Kidney (tissue), 14 donors: ENCODE results near the gene IL21R. TPM values are rescaled to one million over a fixed set of nuclear protein-coding genes. Genes with fewer than 3 reads are reported as not detected.
"Not testable (repeated sequence)": the region's sequence is repeated elsewhere in the genome, so short reads cannot be mapped to it uniquely, and the experiment has no call there.

Experiments used
- DNase-seq, 5 donors: peaks; one replicate each; pipeline ENCODE4 v3.0.0-alpha.2; 2013 to 2020
- FAIRE-seq: peaks from 2 replicates; lab custom pipeline; 2012; peaks lifted over from hg19 to GRCh38; lab: Jason Lieb, UNC
- H3K27ac ChIP-seq, 2 donors: one replicate each; pipeline ENCODE4 v1.7.0; 2013; ENCODE audit warnings: low read depth in 2 of 2, low read length in 2 of 2, inconsistent platforms in 1 of 2
- H3K27me3 ChIP-seq: one replicate; pipeline ENCODE4 v1.7.1; 2013; ENCODE audit warnings: low read length, inconsistent platforms; ENCODE audit not compliant: control insufficient read depth, insufficient read depth
- H3K36me3 ChIP-seq, 3 donors: one replicate each; pipeline versions ENCODE4 v1.7.0 to v1.7.1; 2013; ENCODE audit warnings: low read length in 3 of 3, control low read depth in 1 of 3, inconsistent platforms in 1 of 3; ENCODE audit not compliant: insufficient read depth in 3 of 3, control insufficient read depth in 2 of 3
- H3K4me1 ChIP-seq, 3 donors: one replicate each; pipeline versions ENCODE4 v1.7.0 to v1.7.1; 2013; ENCODE audit warnings: low read length in 3 of 3, inconsistent platforms in 1 of 3, low read depth in 1 of 3; ENCODE audit not compliant: control insufficient read depth in 2 of 3, insufficient read depth in 2 of 3
- H3K4me3 ChIP-seq, 3 donors: one replicate each; pipeline versions ENCODE4 v1.7.0 to v1.8.1; 2013; ENCODE audit warnings: low read length in 3 of 3, control low read depth in 1 of 3, inconsistent platforms in 1 of 3
- H3K9ac ChIP-seq, 3 donors: one replicate each; pipeline versions ENCODE4 v1.7.0 to v1.7.1; 2013; ENCODE audit warnings: low read length in 3 of 3, control low read depth in 1 of 3, inconsistent platforms in 1 of 3
- H3K9me3 ChIP-seq, 3 donors: one replicate each; pipeline versions ENCODE4 v1.7.0 to v1.7.1; 2013; ENCODE audit warnings: low read length in 3 of 3, control low read depth in 1 of 3, inconsistent platforms in 1 of 3; ENCODE audit not compliant: control insufficient read depth in 2 of 3, insufficient read depth in 1 of 3
- CTCF ChIP-seq: IDR thresholded peaks from 3 replicates; pipeline ENCODE4 v1.5.1; 2012; ENCODE audit warnings: mild to moderate bottlenecking, moderate library complexity, borderline replicate concordance; ENCODE audit not compliant: insufficient read depth; ENCODE audit errors: extremely low read depth
- intact Hi-C: fragments of 100-400 bp; cut with DNase I; formaldehyde crosslinking; loops from one replicate; pipeline ENCODE4 v1.11.1; 2022
- polyA plus RNA-seq: library from polyadenylated mRNA; stranded (reverse); fragments of 350-450 nt; fragmentation: Illumina TruSeq; extraction: RNeasy Lipid Tissue Mini Kit (QIAGEN cat#74804); gene quantifications from one replicate; pipeline ENCODE4 v1.2.3, GENCODE V29; 2014; ENCODE audit warnings: low read depth, low replicate concordance; ENCODE audit not compliant: insufficient read depth
- total RNA-seq: library from RNA; stranded (reverse); fragmentation: NEBNext Ultra II Directional; extraction: Animal tissue kit (Norgen Biotek cat#: 25700); gene quantifications from one replicate; pipeline ENCODE4 v1.2.1, GENCODE V29; 2021
- donor health status: control.
- donor health status: control.
- donor health status: control.
- donor health status: control.
- donor health status: control.
- donor health status: DM: yes; HTN: yes; CAD: no.
- donor health status: Normal renal cell carcinoma (clear cell type).

Gene IL21R
- total and polyA plus RNA-seq, 2 donors from 2014 or later: 0.65 to 3.0 TPM

GRCh38 chr16:27392671-27393070 is 9.3 kb upstream of the IL21R start:
- Histone ChIP-seq H3K4me3 (no peak overlapping the region), H3K4me1 (no peaks in the 10 kb centered on the region), H3K27ac (no peak overlapping the region), H3K9ac (no peak overlapping the region), H3K27me3 (no peaks in the 10 kb centered on the region), H3K36me3 (no peaks in the 10 kb centered on the region), H3K9me3 (no peaks in the 10 kb centered on the region)
- FAIRE-seq: no peak
- no peak for TF ChIP-seq CTCF
- intact Hi-C loops: no loop called here
- no peak for DNase-seq

- Histone ChIP-seq H3K27ac (no peak overlapping the region), H3K27me3 (no peaks in the 10 kb centered on the region), H3K36me3 (no peaks in the 10 kb centered on the region), H3K9me3 (no peaks in the 10 kb centered on the region), H3K4me1 (no peaks in the 10 kb centered on the region), H3K9ac (no peak overlapping the region), H3K4me3 (no peak overlapping the region)
- no peak for DNase-seq
- TF ChIP-seq CTCF: no peak
- no peak for FAIRE-seq
- intact Hi-C loops: no loop called here
Observed at GRCh38 chr16:27394516-27394915, 7.5 kb upstream of the IL21R start.

- H3K36me3 ChIP-seq, H3K4me3 ChIP-seq, FAIRE-seq, H3K9me3 ChIP-seq, H3K9ac ChIP-seq, H3K27ac ChIP-seq, DNase-seq, intact Hi-C loops, H3K27me3 ChIP-seq: not testable (repeated sequence)
- peaks cover 0 to 11% (median 0%) of the 10 kb centered on the region in 3 donors for H3K4me1 ChIP-seq
Observed at GRCh38 chr16:27398341-27398893, 3.6 kb upstream of the IL21R start.

- FAIRE-seq: no peak
- Histone ChIP-seq H3K4me3 (no peak overlapping the region), H3K36me3 (no peaks in the 10 kb centered on the region), H3K9me3 (no peaks in the 10 kb centered on the region), H3K27ac (no peak overlapping the region), H3K9ac (no peak overlapping the region), H3K27me3 (no peaks in the 10 kb centered on the region), H3K4me1 (peaks cover 0 to 11% (median 0%) of the 10 kb centered on the region in 3 donors)
- DNase-seq: no peak
- no peak for TF ChIP-seq CTCF
- intact Hi-C loops: no loop called here
Observed at GRCh38 chr16:27398894-27399853, 2.8 kb upstream of the IL21R start.
